ENCODE data around the gene CBLB. TPM values are rescaled to one million over a fixed set of nuclear protein-coding genes. Genes with fewer than 3 reads are reported as not detected.

Gene CBLB
- total RNA-seq, 1 experiment from 2014 or later: 8.6 TPM

DNA sequence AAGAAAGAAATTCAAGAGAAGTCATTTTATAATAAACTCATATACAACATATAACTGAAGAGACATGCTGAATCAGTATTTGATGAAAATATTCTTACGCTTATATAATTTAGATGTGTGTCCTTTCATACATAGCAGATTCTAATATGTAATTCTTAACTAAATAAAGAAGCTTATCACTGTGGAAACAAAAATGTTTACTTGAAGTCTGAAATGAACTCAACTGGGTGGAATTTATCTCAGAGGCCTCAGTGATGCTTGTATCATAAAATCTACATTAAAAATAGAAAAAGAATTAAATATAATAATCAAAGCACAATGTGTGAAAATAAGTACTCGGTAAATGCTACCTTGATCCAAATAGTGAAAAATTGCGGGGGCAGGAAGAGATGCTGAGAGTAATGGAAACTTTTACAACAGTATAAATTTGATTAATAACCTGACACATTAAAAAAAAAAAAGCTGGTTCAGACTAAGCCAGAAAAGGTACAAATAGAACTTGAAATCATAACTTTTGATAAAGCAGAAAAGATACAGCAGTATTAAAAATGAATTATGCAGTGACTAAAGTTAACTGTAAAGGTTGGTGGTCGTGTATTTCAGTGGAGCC lies 12.0 kb upstream of the CBLB start:
- intact Hi-C loops (cut with micrococcal nuclease; ENCODE audit: unreplicated experiment) (no loop called here), in situ Hi-C loops (cut with HindIII; ENCODE audit: low pct_unique_long_range_greater_than_20kb, low sequenced_read_pairs) (no loop called here)
- Histone ChIP-seq H3K4me1 (ENCODE audit: control insufficient read depth, insufficient read depth, low read length) (no peaks in the 10 kb centered on the region), H3K27ac (ENCODE audit: low read length) (no peak overlapping the region), H3K4me3 (ENCODE audit: low read depth in 2 of 2, low read length in 2 of 2) (no peak overlapping the region), H3K36me3 (ENCODE audit: control insufficient read depth, insufficient read depth, low read length) (no peaks in the 10 kb centered on the region), H3K27me3 (ENCODE audit: control insufficient read depth, insufficient read depth, low read length) (no peaks in the 10 kb centered on the region), H3K9me3 (ENCODE audit: control insufficient read depth, insufficient read depth, low read depth, low read length) (no peaks in the 10 kb centered on the region)
- ATAC-seq: no peak
- DNase-seq (ENCODE audit: low read depth, low spot score): no peak
- POLR2A ChIA-PET: no interaction called here
- TF ChIP-seq, protein P1, sequence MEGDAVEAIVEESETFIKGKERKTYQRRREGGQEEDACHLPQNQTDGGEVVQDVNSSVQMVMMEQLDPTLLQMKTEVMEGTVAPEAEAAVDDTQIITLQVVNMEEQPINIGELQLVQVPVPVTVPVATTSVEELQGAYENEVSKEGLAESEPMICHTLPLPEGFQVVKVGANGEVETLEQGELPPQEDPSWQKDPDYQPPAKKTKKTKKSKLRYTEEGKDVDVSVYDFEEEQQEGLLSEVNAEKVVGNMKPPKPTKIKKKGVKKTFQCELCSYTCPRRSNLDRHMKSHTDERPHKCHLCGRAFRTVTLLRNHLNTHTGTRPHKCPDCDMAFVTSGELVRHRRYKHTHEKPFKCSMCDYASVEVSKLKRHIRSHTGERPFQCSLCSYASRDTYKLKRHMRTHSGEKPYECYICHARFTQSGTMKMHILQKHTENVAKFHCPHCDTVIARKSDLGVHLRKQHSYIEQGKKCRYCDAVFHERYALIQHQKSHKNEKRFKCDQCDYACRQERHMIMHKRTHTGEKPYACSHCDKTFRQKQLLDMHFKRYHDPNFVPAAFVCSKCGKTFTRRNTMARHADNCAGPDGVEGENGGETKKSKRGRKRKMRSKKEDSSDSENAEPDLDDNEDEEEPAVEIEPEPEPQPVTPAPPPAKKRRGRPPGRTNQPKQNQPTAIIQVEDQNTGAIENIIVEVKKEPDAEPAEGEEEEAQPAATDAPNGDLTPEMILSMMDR (IDR thresholded peaks at IDR 0.05): no peak
- TF ChIP-seq, protein P2, sequence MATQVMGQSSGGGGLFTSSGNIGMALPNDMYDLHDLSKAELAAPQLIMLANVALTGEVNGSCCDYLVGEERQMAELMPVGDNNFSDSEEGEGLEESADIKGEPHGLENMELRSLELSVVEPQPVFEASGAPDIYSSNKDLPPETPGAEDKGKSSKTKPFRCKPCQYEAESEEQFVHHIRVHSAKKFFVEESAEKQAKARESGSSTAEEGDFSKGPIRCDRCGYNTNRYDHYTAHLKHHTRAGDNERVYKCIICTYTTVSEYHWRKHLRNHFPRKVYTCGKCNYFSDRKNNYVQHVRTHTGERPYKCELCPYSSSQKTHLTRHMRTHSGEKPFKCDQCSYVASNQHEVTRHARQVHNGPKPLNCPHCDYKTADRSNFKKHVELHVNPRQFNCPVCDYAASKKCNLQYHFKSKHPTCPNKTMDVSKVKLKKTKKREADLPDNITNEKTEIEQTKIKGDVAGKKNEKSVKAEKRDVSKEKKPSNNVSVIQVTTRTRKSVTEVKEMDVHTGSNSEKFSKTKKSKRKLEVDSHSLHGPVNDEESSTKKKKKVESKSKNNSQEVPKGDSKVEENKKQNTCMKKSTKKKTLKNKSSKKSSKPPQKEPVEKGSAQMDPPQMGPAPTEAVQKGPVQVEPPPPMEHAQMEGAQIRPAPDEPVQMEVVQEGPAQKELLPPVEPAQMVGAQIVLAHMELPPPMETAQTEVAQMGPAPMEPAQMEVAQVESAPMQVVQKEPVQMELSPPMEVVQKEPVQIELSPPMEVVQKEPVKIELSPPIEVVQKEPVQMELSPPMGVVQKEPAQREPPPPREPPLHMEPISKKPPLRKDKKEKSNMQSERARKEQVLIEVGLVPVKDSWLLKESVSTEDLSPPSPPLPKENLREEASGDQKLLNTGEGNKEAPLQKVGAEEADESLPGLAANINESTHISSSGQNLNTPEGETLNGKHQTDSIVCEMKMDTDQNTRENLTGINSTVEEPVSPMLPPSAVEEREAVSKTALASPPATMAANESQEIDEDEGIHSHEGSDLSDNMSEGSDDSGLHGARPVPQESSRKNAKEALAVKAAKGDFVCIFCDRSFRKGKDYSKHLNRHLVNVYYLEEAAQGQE (IDR thresholded peaks at IDR 0.05; ENCODE audit: insufficient read depth in 1 of 2, low read depth in 2 of 2, low read length in 1 of 2): no peak
- TF ChIP-seq TCF7L2 (IDR thresholded peaks at IDR 0.05; ENCODE audit: low read depth, low read length): no peak
- TF ChIP-seq SIN3A (IDR thresholded peaks at IDR 0.05; ENCODE audit: borderline replicate concordance, insufficient read depth, low read depth, low read length): no peak
- no peak for TF ChIP-seq POLR2AphosphoS5 (IDR thresholded peaks at IDR 0.05; ENCODE audit: low read depth, low read length)
- BruUV-seq (replicated peaks): no TSS peak
- CTCF ChIA-PET: no interaction called here

DNA sequence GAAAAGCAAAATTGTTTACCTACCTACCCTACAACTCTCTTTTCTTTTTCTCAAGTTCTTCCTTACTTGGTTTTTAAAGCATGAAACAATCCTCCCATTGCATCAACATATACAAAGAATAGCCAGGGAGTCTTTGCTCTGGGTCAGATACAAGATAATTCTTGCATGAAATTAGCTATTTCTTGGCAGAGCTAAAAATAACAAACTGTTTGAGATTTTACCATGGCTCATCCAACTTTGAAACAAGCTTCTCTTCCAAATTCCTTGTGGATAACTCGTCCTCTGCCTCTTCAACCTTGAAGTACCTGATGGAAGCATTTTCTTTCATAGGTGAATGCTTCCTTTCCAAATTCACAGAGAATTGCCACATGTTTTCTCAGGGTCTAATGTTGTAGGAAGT lies 9.2 kb upstream of the CBLB start:
- no peak overlapping the region for H3K4me3 ChIP-seq (ENCODE audit: low read depth in 2 of 2, low read length in 2 of 2)
- ATAC-seq: no peak
- ChIA-PET CTCF (no interaction called here), POLR2A (no interaction called here)
- no peaks in the 10 kb centered on the region for H3K36me3 ChIP-seq (ENCODE audit: control insufficient read depth, insufficient read depth, low read length)
- H3K27me3 ChIP-seq (ENCODE audit: control insufficient read depth, insufficient read depth, low read length): 0 out of 2 replicates have a peak, but pooled peaks cover 2% of the 10 kb centered on the region
- no TSS peak for BruUV-seq (replicated peaks)
- intact Hi-C loops (cut with micrococcal nuclease; ENCODE audit: unreplicated experiment): no loop called here
- DNase-seq (ENCODE audit: low read depth, low spot score): no peak
- no peaks in the 10 kb centered on the region for H3K4me1 ChIP-seq (ENCODE audit: control insufficient read depth, insufficient read depth, low read length)
- no peak overlapping the region for H3K27ac ChIP-seq (ENCODE audit: low read length)
- H3K9me3 ChIP-seq (ENCODE audit: control insufficient read depth, insufficient read depth, low read depth, low read length): no peaks in the 10 kb centered on the region
- TF ChIP-seq POLR2AphosphoS5 (IDR thresholded peaks at IDR 0.05; ENCODE audit: low read depth, low read length) (no peak), SIN3A (IDR thresholded peaks at IDR 0.05; ENCODE audit: borderline replicate concordance, insufficient read depth, low read depth, low read length) (no peak), TCF7L2 (IDR thresholded peaks at IDR 0.05; ENCODE audit: low read depth, low read length) (no peak)
- TF ChIP-seq, protein P2 (IDR thresholded peaks at IDR 0.05; ENCODE audit: insufficient read depth in 1 of 2, low read depth in 2 of 2, low read length in 1 of 2): no peak
- TF ChIP-seq, protein P1 (IDR thresholded peaks at IDR 0.05): no peak
- in situ Hi-C loops (cut with HindIII; ENCODE audit: low pct_unique_long_range_greater_than_20kb, low sequenced_read_pairs): no loop called here
